Activated T-helper 9 cell treated with anti-CD3 and anti-CD28 coated beads, Interleukin-2, amount 50 U/mL, for 16 hours (primary cell): ENCODE measurements around the gene TNIP1.

Experiments used
- DNase-seq: peaks from one replicate; pipeline ENCODE4 v3.0.0-alpha.2; 2020; ENCODE audit warnings: low read depth

TNIP1 gene

GRCh38 chr5:151106043-151106442 is 25.2 kb upstream of the TNIP1 start:
- no peak for DNase-seq

GRCh38 chr5:151105561-151105960 is 24.7 kb upstream of the TNIP1 start:
- no peak for DNase-seq

- no peak for DNase-seq
Observed at GRCh38 chr5:151104795-151105194, 24.0 kb upstream of the TNIP1 start.

GRCh38 chr5:151101746-151102145 is 20.9 kb upstream of the TNIP1 start:
- DNase-seq, result no peak

GRCh38 chr5:151101151-151101550 is 20.3 kb upstream of the TNIP1 start:
- DNase-seq, result no peak

- no peak for DNase-seq
Observed at GRCh38 chr5:151100681-151101080, 19.8 kb upstream of the TNIP1 start.

- DNase-seq, result no peak
Observed at GRCh38 chr5:151098768-151099121, 17.9 kb upstream of the TNIP1 start.

GRCh38 chr5:151097820-151098767 is 17.3 kb upstream of the TNIP1 start:
- no peak for DNase-seq

GRCh38 chr5:151097061-151097460 is 16.2 kb upstream of the TNIP1 start:
- DNase-seq, result no peak

GRCh38 chr5:151096001-151096373 is 15.2 kb upstream of the TNIP1 start:
- DNase-seq, result no peak

GRCh38 chr5:151095341-151096000 is 14.6 kb upstream of the TNIP1 start:
- DNase-seq, result no peak

- no peak for DNase-seq
Observed at GRCh38 chr5:151094852-151095245, 14.0 kb upstream of the TNIP1 start.

- DNase-seq, result peak; percentile 59
Observed at GRCh38 chr5:151094030-151094851, 13.4 kb upstream of the TNIP1 start.

- DNase-seq, result no peak
Observed at GRCh38 chr5:151093476-151093889, 12.6 kb upstream of the TNIP1 start.

GRCh38 chr5:151092762-151093161 is 11.9 kb upstream of the TNIP1 start:
- no peak for DNase-seq

GRCh38 chr5:151089726-151090125 is 8.9 kb upstream of the TNIP1 start:
- no peak for DNase-seq

- no peak for DNase-seq
Observed at GRCh38 chr5:151088986-151089385, 8.2 kb upstream of the TNIP1 start.

GRCh38 chr5:151087486-151087885 is 6.7 kb upstream of the TNIP1 start:
- no peak for DNase-seq

GRCh38 chr5:151086905-151087360 is 6.1 kb upstream of the TNIP1 start:
- peak; percentile 62 for DNase-seq

- DNase-seq, result no peak
Observed at GRCh38 chr5:151086192-151086869, 5.5 kb upstream of the TNIP1 start.

- peak; percentile 37 for DNase-seq
Observed at GRCh38 chr5:151085517-151086041, 4.7 kb upstream of the TNIP1 start.

- DNase-seq, result no peak
Observed at GRCh38 chr5:151084363-151084762, 3.5 kb upstream of the TNIP1 start.
